Endothelial cell of umbilical vein (primary cell): ENCODE data around the gene DIAPH2. TPM values are rescaled to one million over a fixed set of nuclear protein-coding genes. Genes with fewer than 3 reads are reported as not detected.

ENCODE experiments used
- BruUV-seq: library from RNA; stranded (reverse); fragments of 400-500 nt; replicated peaks from 2 replicates; lab custom pipeline; 2021; lab: Mats Ljungman, UMichigan
- CTCF ChIA-PET: fragments of 300-600, 350-600 bp; sonication (Branson Sonifier 250); formaldehyde crosslinking; loops from one replicate; lab custom pipeline; 2021; ENCODE audit warnings: antibody characterized with exemption, inconsistent platforms; lab: Charles Lee
- POLR2A ChIA-PET: fragments of 300-600, 350-600 bp; sonication (Branson Sonifier 250); formaldehyde crosslinking; loops from one replicate; lab custom pipeline; 2021; ENCODE audit warnings: antibody characterized with exemption, inconsistent platforms; lab: Charles Lee
- DNase-seq: peaks from one replicate; pipeline ENCODE4 v3.0.0-alpha.2; 2011; ENCODE audit warnings: low read depth, low spot score
- FAIRE-seq: peaks from 2 replicates; lab custom pipeline; 2011; peaks lifted over from hg19 to GRCh38; lab: Jason Lieb, UNC
- H2AFZ ChIP-seq: 2 replicates; pipeline ENCODE4 v1.6.0; 2012; ENCODE audit warnings: low read depth, low read length, control low read depth, inconsistent platforms
- H3K27ac ChIP-seq: 2 replicates; pipeline ENCODE4 v1.5.1; 2011; ENCODE audit warnings: low read depth, mild to moderate bottlenecking, control low read depth, low read length, moderate library complexity; ENCODE audit not compliant: insufficient read depth
- H3K27me3 ChIP-seq, 2 experiments: 2 replicates each; pipeline versions ENCODE4 v1.6.0 to v1.6.1; 2011; ENCODE audit warnings: low read length in 2 of 2, mixed read lengths in 1 of 2; ENCODE audit not compliant: control insufficient read depth in 2 of 2, insufficient read depth in 2 of 2
- H3K36me3 ChIP-seq, 2 experiments: 2 replicates in 1 of 2; 3 replicates in 1 of 2; pipeline ENCODE4 v1.5.1; 2011; ENCODE audit warnings: low read length in 2 of 2, mild to moderate bottlenecking in 1 of 2, moderate library complexity in 1 of 2; ENCODE audit not compliant: control insufficient read depth in 2 of 2, insufficient read depth in 2 of 2; ENCODE audit errors: extremely low read depth in 1 of 2
- H3K4me1 ChIP-seq: 3 replicates; pipeline ENCODE4 v1.5.1; 2011; ENCODE audit warnings: mild to moderate bottlenecking, low read length; ENCODE audit not compliant: control insufficient read depth, insufficient read depth; ENCODE audit errors: extremely low read depth
- H3K4me2 ChIP-seq: 2 replicates; pipeline ENCODE4 v1.6.1; 2011; ENCODE audit warnings: low read length, control low read depth, mixed read lengths; ENCODE audit not compliant: insufficient read depth
- H3K4me3 ChIP-seq, 3 experiments: fragments of 200-600 bp in 1 of 3; sonication (generic), shearing (Covaris generic) in 1 of 3; replicated peaks in 1 of 3; 2 replicates each; pipeline ENCODE4 v1.5.1; 2011 to 2016; ENCODE audit warnings: control low read depth in 3 of 3, low read length in 3 of 3, mild to moderate bottlenecking in 2 of 3, inconsistent platforms in 1 of 3, low read depth in 1 of 3, moderate library complexity in 1 of 3; ENCODE audit not compliant: insufficient read depth in 1 of 3
- H3K79me2 ChIP-seq: 2 replicates; pipeline ENCODE4 v1.6.0; 2012; ENCODE audit warnings: low read length, inconsistent platforms; ENCODE audit not compliant: control insufficient read depth, insufficient read depth
- H3K9ac ChIP-seq: replicated peaks from 2 replicates; pipeline ENCODE3; 2011; ENCODE audit warnings: low read length, control low read depth; ENCODE audit not compliant: insufficient read depth; ENCODE audit errors: extremely low read depth
- H3K9me1 ChIP-seq: replicated peaks from 3 replicates; pipeline ENCODE4 v1.6.0; 2011; ENCODE audit warnings: mild to moderate bottlenecking, low read length; ENCODE audit not compliant: control insufficient read depth, insufficient read depth; ENCODE audit errors: extremely low read depth
- H3K9me3 ChIP-seq: replicated peaks from 2 replicates; pipeline ENCODE4 v1.5.1; 2012; ENCODE audit warnings: low read length, inconsistent platforms; ENCODE audit not compliant: control insufficient read depth, insufficient read depth
- H4K20me1 ChIP-seq: replicated peaks from 2 replicates; pipeline ENCODE3; 2011; ENCODE audit warnings: mild to moderate bottlenecking, low read length; ENCODE audit not compliant: control insufficient read depth, insufficient read depth; ENCODE audit errors: extremely low read depth
- EZH2 ChIP-seq: IDR thresholded peaks from 2 replicates; pipeline ENCODE4 v1.6.1; 2012; ENCODE audit warnings: borderline replicate concordance, low read depth, mild to moderate bottlenecking, moderate library complexity, low read length, inconsistent platforms; ENCODE audit not compliant: severe bottlenecking
- FOS ChIP-seq: IDR thresholded peaks from 2 replicates; pipeline ENCODE4 v1.6.1; 2011; ENCODE audit warnings: mild to moderate bottlenecking, low read length, moderate library complexity, borderline replicate concordance; ENCODE audit not compliant: insufficient read depth
- GATA2 ChIP-seq: IDR thresholded peaks from 2 replicates; pipeline ENCODE4 v1.7.0; 2011; ENCODE audit warnings: low read depth, mild to moderate bottlenecking, moderate library complexity, mixed read lengths, low read length; ENCODE audit not compliant: insufficient read length, insufficient read depth
- JUN ChIP-seq: IDR thresholded peaks from 2 replicates; pipeline ENCODE4 v1.6.1; 2011; ENCODE audit warnings: borderline replicate concordance, low read depth; ENCODE audit not compliant: insufficient read length, insufficient read depth
- MYC ChIP-seq: IDR thresholded peaks from one replicate; pipeline ENCODE4 v1.6.1; 2011; ENCODE audit warnings: mild to moderate bottlenecking, low read depth, low read length
- POLR2A ChIP-seq: IDR thresholded peaks from 2 replicates; pipeline ENCODE4 v1.6.1; 2012; ENCODE audit warnings: low read depth, mild to moderate bottlenecking, control low read depth, low read length
- POLR2AphosphoS5 ChIP-seq: IDR thresholded peaks from 2 replicates; pipeline ENCODE4 v1.6.1; 2012; ENCODE audit warnings: low read depth, mild to moderate bottlenecking, control low read depth, low read length, moderate library complexity; ENCODE audit not compliant: insufficient read depth
- dilution Hi-C: fragments of 300-500 bp; cut with MboI; formaldehyde crosslinking; loops from one replicate; pipeline ENCODE4 v1.15.0; 2019; ENCODE audit warnings: low sequenced_read_pairs; ENCODE audit not compliant: extremely low pct_ligation_motif_present
- intact Hi-C: fragments of 100-400 bp; cut with micrococcal nuclease; formaldehyde crosslinking; loops from one replicate; pipeline ENCODE4 v1.10.0; 2022
- polyA plus RNA-seq, 4 experiments: library from polyadenylated mRNA; depleted of rRNA in 3 of 4; stranded (reverse) in 3 of 4; unstranded in 1 of 4; fragments of >200 nt; gene quantifications; 2 replicates each; pipeline versions ENCODE4 v1.2.1 to v1.2.3, GENCODE V29; 2011 to 2012; ENCODE audit warnings: missing spikeins in 1 of 4
- total RNA-seq: library from RNA; stranded (reverse); gene quantifications from 2 replicates; pipeline ENCODE4 v1.2.3, GENCODE V29; 2021
- TF ChIP-seq, protein P1 (sequence below): IDR thresholded peaks from 2 replicates; pipeline ENCODE4 v1.6.1; 2011; ENCODE audit not compliant: insufficient read depth, insufficient read length
- TF ChIP-seq, protein P2 (sequence below), 2 donors: IDR thresholded peaks; 1 replicate in 1 of 2; 2 replicates in 1 of 2; pipeline ENCODE4 v1.5.1; 2011; ENCODE audit warnings: low read length in 2 of 2, mild to moderate bottlenecking in 2 of 2, moderate library complexity in 2 of 2, control low read depth in 1 of 2, inconsistent platforms in 1 of 2, low read depth in 1 of 2; ENCODE audit not compliant: insufficient read depth in 1 of 2; ENCODE audit errors: extremely low read depth in 1 of 2

DIAPH2 gene
- total and polyA plus RNA-seq, 2 donors (not counting 3 experiments of a cell fraction or from before 2014, with no cell fraction given), result 3.0 to 30.0 TPM

DNA sequence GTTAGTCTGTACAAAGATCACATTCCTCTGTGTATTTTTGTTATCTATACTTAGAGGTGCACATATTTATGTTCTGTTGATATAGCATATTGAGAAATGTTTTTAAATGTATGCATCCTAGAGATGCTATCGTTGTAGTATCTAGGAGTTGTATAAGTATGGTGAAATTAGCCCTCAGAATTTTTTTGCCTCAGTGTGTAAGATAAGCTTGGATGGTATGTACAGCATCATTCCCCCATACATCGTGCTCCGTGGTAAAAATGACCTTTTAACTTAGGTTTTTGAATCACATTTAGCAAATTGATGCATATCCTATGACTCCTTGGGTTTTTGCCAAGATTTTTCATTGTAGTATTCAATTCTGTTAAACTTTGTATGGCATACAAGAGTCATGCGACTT lies 312.6 kb downstream of the DIAPH2 start:
- CTCF ChIA-PET, result no interaction called here
- dilution Hi-C loops, result no loop called here
- H3K4me2 ChIP-seq, result no peak overlapping the region
- no peaks in the 10 kb centered on the region for H3K36me3 ChIP-seq
- no peaks in the 10 kb centered on the region for H4K20me1 ChIP-seq
- no peak overlapping the region for H3K27ac ChIP-seq
- FAIRE-seq, result no peak
- no peak overlapping the region for H3K9ac ChIP-seq
- H3K4me3 ChIP-seq, result no peak overlapping the region
- no peaks in the 10 kb centered on the region for H3K27me3 ChIP-seq
- no TSS peak for BruUV-seq
- no peaks in the 10 kb centered on the region for H3K9me1 ChIP-seq
- POLR2A ChIA-PET, result no interaction called here
- peaks cover 2% of the 10 kb centered on the region for H3K4me1 ChIP-seq
- H2AFZ ChIP-seq, result no peak overlapping the region
- no peaks in the 10 kb centered on the region for H3K9me3 ChIP-seq
- peak; percentile 4 for DNase-seq
- TF ChIP-seq EZH2 (no peak), GATA2 (no peak), JUN (no peak), MYC (no peak), POLR2A (no peak), FOS (no peak), POLR2AphosphoS5 (no peak)
- TF ChIP-seq, protein P1, sequence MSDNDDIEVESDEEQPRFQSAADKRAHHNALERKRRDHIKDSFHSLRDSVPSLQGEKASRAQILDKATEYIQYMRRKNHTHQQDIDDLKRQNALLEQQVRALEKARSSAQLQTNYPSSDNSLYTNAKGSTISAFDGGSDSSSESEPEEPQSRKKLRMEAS, result no peak
- TF ChIP-seq, protein P2, sequence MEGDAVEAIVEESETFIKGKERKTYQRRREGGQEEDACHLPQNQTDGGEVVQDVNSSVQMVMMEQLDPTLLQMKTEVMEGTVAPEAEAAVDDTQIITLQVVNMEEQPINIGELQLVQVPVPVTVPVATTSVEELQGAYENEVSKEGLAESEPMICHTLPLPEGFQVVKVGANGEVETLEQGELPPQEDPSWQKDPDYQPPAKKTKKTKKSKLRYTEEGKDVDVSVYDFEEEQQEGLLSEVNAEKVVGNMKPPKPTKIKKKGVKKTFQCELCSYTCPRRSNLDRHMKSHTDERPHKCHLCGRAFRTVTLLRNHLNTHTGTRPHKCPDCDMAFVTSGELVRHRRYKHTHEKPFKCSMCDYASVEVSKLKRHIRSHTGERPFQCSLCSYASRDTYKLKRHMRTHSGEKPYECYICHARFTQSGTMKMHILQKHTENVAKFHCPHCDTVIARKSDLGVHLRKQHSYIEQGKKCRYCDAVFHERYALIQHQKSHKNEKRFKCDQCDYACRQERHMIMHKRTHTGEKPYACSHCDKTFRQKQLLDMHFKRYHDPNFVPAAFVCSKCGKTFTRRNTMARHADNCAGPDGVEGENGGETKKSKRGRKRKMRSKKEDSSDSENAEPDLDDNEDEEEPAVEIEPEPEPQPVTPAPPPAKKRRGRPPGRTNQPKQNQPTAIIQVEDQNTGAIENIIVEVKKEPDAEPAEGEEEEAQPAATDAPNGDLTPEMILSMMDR (IDR thresholded peaks at IDR 0.05; ENCODE audit: extremely low read depth in 1 of 2, insufficient read depth in 1 of 2, low read depth in 1 of 2, low read length in 2 of 2), result no peak
- no peaks in the 10 kb centered on the region for H3K79me2 ChIP-seq
- intact Hi-C loops, result no loop called here
